HFFc6 (cell line): ENCODE data around the gene CERS6. TPM values are rescaled to one million over a fixed set of nuclear protein-coding genes. Genes with fewer than 3 reads are reported as not detected.

Experiments
- DNase-seq: peaks from one replicate; pipeline ENCODE4 v3.0.0-alpha.2; 2018
- H3K27ac Mint-ChIP-seq: 2 replicates; pipeline ENCODE4 v1.8.0; 2020; ENCODE audit warnings: mild to moderate bottlenecking, mixed read lengths
- H3K27me3 Mint-ChIP-seq: 2 replicates; pipeline ENCODE4 v1.8.0; 2021; ENCODE audit warnings: mild to moderate bottlenecking, moderate library complexity, mixed read lengths; ENCODE audit not compliant: insufficient read depth
- H3K36me3 Mint-ChIP-seq: 2 replicates; pipeline ENCODE4 v1.8.0; 2021; ENCODE audit warnings: low read depth, mixed read lengths
- H3K4me1 Mint-ChIP-seq: 2 replicates; pipeline ENCODE4 v1.8.0; 2020; ENCODE audit warnings: low read depth, mixed read lengths
- H3K4me3 Mint-ChIP-seq: 2 replicates; pipeline ENCODE4 v1.8.0; 2020; ENCODE audit warnings: mild to moderate bottlenecking, moderate library complexity, mixed read lengths
- H3K9me3 Mint-ChIP-seq: 2 replicates; pipeline ENCODE4 v1.8.0; 2020; ENCODE audit warnings: mild to moderate bottlenecking, mixed read lengths
- CTCF ChIP-seq: fragments of 200-600 bp; sonication (generic); IDR thresholded peaks from 2 replicates; pipeline ENCODE4 v1.5.0; 2021; ENCODE audit warnings: antibody characterized with exemption, mild to moderate bottlenecking
- total RNA-seq, 6 experiments: library from RNA; stranded (reverse); fragmentation: NEBNext Ultra II Directional; extraction: Animal tissue kit (Norgen Biotek cat#: 25700); gene quantifications; 2 replicates in 1 of 6; 3 replicates in 5 of 6; pipeline ENCODE4 v1.2.3, GENCODE V29; 2021

CERS6 gene
- total RNA-seq, 6 experiments from 2014 or later = 6.2 to 9.9 (median 7.5) TPM

DNA sequence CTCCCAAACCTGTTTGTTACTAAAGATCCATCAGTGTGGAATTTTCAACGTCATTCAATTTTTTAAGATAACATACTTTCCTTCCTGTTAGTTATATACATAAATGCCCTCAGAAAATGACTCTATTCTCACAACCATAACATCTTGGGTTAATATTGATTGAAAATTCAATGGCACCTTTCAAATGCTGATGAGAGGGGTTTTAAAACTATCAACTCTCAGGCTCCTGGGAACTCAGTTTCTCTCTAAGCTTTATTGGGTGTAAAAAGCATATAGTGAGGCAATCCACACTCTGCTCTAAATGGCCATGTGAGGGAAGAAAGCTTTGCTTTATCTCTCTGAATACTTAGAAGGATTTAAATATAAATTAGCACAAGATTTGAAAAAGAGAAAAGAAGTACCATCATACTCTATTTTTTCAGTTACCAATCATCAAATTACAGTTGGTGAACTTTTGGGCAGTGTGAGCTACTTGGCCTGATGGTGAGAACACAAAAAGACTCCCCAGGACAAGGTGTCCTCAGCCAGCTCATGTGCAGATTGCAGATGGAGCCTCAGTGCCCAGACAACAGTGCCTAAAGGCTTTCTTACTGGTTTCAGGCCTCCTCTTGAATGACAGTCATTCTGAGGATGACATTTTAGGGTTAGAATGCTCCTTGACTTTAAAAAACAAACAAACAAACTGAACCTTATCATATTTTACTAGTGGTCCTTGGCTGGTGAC, 24.6 kb upstream of the CERS6 start:
- no peaks in the 10 kb centered on the region for H3K9me3 Mint-ChIP-seq
- H3K4me3 Mint-ChIP-seq = no peak overlapping the region
- no peaks in the 10 kb centered on the region; the same call in 1 of the 2 replicates for H3K4me1 Mint-ChIP-seq
- peaks cover 3% of the 10 kb centered on the region; the same call in 1 of the 2 replicates for H3K27me3 Mint-ChIP-seq
- DNase-seq = no peak
- no peaks in the 10 kb centered on the region for H3K36me3 Mint-ChIP-seq
- H3K27ac Mint-ChIP-seq = no peak overlapping the region
- no peak for TF ChIP-seq CTCF

DNA sequence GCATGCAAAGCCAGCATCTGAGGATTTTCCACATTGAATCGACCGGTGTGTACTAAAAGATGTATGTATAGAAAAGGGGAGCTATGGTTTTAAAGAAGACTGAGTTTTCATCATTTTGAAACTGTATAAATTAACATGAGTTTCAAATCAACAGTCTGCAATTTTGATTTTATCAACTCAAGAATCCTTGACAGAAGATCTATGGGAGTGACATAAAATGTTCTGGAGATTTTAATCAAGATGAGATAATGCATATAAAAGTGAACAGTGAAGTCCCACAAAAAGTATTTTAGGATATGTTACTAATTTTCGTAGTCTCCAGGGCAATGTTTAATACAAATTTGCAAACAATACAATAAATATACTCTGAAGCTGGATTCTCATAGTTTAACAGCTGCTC, 24.0 kb upstream of the CERS6 start:
- no peak for DNase-seq
- TF ChIP-seq CTCF = no peak
- Mint-ChIP-seq H3K27me3 (peaks cover 3% of the 10 kb centered on the region; the same call in 1 of the 2 replicates), H3K4me1 (no peaks in the 10 kb centered on the region; the same call in 1 of the 2 replicates), H3K27ac (no peak overlapping the region), H3K9me3 (no peaks in the 10 kb centered on the region), H3K4me3 (no peak overlapping the region), H3K36me3 (no peaks in the 10 kb centered on the region)

DNA sequence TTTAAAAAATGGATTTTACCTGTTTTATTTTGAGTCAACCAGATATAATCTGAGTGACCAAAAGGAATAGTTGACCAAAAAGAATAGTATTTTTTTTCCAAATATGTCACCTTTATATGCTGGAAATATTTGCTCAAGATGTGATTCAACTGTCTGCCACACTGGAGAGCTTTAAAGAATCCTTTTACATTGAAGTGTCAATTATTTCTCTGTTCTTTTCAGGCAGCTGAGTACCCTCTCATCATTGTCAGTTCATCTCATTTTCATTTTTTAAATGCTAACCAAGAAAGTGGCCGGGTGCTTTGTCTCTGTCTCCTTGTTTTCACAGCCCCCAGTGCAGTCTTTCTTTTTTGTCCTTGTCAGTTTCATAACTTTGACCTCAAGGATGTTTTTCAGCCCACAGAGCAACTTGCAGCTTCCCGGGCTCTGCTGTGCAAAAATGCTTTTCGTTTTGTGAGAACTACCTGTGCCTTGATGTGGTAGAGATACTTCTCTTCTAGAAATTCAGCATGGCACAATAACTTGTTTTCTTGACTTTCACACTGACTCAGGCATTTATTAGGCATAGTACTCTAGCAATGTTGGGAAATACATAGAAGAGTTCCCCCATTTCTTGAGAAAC, 23.4 kb upstream of the CERS6 start:
- Mint-ChIP-seq H3K27ac (no peak overlapping the region), H3K36me3 (no peaks in the 10 kb centered on the region), H3K4me3 (no peak overlapping the region), H3K4me1 (no peaks in the 10 kb centered on the region), H3K27me3 (peaks cover 8% of the 10 kb centered on the region), H3K9me3 (no peaks in the 10 kb centered on the region)
- DNase-seq = no peak
- TF ChIP-seq CTCF = no peak

DNA sequence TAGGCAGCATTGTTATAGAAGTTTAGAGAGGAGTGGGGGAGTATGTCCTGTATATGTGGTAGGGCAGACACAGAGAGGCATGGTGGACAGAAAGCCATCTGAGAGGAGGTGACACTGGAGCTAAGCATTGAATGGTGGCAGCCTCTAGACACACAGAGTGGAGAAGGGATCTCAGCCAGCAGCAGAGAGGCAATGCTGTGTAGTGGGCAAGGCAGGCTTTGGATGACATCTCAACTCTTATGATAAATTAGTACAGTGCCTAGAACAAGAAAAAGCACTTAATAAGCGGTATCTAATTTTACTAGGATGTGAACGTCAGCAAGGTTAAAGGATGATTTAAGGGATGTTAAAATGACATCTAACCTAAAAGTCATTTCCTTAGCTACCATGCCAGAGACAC, 22.5 kb upstream of the CERS6 start:
- H3K27ac Mint-ChIP-seq = no peak overlapping the region
- no peaks in the 10 kb centered on the region for H3K9me3 Mint-ChIP-seq
- no peak overlapping the region for H3K4me3 Mint-ChIP-seq
- no peaks in the 10 kb centered on the region for H3K4me1 Mint-ChIP-seq
- DNase-seq = no peak
- H3K27me3 Mint-ChIP-seq = peaks cover 8% of the 10 kb centered on the region
- no peak for TF ChIP-seq CTCF
- no peaks in the 10 kb centered on the region for H3K36me3 Mint-ChIP-seq

GRCh38 chr2:168434146-168434545, 21.9 kb upstream of the CERS6 start:
- DNase-seq = no peak
- Mint-ChIP-seq H3K27ac (no peak overlapping the region), H3K4me1 (no peaks in the 10 kb centered on the region)

More at GRCh38 chr2:168434146-168434545, 21.9 kb upstream of the CERS6 start:
- Mint-ChIP-seq H3K4me3 (no peak overlapping the region), H3K36me3 (no peaks in the 10 kb centered on the region), H3K27me3 (peaks cover 8% of the 10 kb centered on the region), H3K9me3 (no peaks in the 10 kb centered on the region)
- no peak for TF ChIP-seq CTCF
